ENCODE data around the gene RMRP.
A peak's percentile ranks its signal among the peaks of the same experiment; 100 is the strongest.
"Not testable (repeated sequence)": the region's sequence is repeated elsewhere in the genome, so short reads cannot be mapped to it uniquely, and the experiment has no call there.

The RMRP gene

DNA sequence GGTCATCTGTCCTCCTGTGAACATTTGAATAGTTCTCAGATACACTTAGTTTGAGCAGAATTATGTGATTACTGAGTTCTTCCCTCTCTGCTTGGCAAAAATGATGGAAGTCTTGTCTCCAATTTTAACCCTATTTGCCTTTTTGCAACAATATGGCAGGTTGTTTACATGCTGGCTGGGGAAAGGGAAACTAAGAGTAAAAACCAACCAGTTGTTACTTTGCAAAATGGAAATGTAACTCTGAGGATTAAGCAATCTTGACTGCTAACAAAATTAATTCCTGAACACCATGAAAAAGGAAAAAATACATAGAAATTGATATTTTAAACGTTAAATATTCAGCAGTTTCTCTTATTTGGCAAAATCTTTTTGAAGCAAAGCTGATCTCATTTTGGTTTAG lies 18.2 kb downstream of the RMRP start:
- no peaks in the 10 kb centered on the region for H3K27me3 ChIP-seq (replicated peaks in 2 of 5; ENCODE audit: control insufficient read depth in 4 of 5, insufficient read depth in 5 of 5, low read length in 4 of 5)
- no peak overlapping the region for H3K4me3 ChIP-seq (ENCODE audit: control insufficient read depth in 1 of 7, extremely low read depth in 1 of 7, insufficient read depth in 4 of 7, low read depth in 2 of 7, low read length in 6 of 7)
- H3K36me3 ChIP-seq (ENCODE audit: control insufficient read depth in 4 of 4, insufficient read depth in 4 of 4, low read length in 3 of 4): no peaks in the 10 kb centered on the region
- no CpG with 5 or more reads among the region's 1 CpG for WGBS (ENCODE audit: insufficient coverage)
- H3K27ac ChIP-seq (ENCODE audit: insufficient read depth in 1 of 2, low read depth in 1 of 2, low read length in 2 of 2, poor library complexity in 1 of 2, severe bottlenecking in 2 of 2): no peak overlapping the region
- peaks cover 0 to 2% (median 0%) of the 10 kb centered on the region in 5 experiments for H3K9me3 ChIP-seq (ENCODE audit: control extremely low read depth in 1 of 5, control insufficient read depth in 4 of 5, insufficient read depth in 2 of 5, low read depth in 1 of 5, low read length in 4 of 5)
- peaks cover 6 to 57% (median 31%) of the 10 kb centered on the region in 4 experiments for H3K4me1 ChIP-seq (ENCODE audit: control extremely low read depth in 1 of 4, control insufficient read depth in 4 of 4, insufficient read depth in 4 of 4, low read length in 3 of 4)
- POLR2A ChIA-PET: no interaction called here
- no peak for DNase-seq
- CTCF ChIA-PET: interaction anchor here (2.1 kb wide), 1 partner anchor 29 kb away, joined by 8 read pairs; no protein-coding TSS in a partner anchor

DNA sequence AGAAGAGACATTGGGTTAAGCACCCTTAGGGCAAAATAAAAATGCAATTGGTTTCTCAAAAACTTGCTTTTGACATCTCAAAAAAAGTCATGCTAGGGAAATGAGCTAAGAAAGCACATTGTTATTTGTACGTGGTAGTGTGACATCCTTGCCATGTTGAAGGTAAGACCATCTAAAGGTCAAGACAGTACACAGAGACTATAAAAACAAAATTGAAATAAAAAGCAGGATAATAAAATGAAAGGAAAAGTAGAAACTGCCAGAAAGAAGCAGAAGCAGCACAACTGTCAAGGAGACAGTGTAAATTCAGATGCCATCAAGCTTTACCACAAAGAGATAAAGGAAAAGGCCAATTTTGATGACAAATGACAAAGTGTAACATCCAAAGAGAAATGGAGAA lies 18.6 kb downstream of the RMRP start:
- H3K9me3 ChIP-seq (ENCODE audit: control extremely low read depth in 1 of 5, control insufficient read depth in 4 of 5, insufficient read depth in 2 of 5, low read depth in 1 of 5, low read length in 4 of 5); POLR2A ChIA-PET; H3K27me3 ChIP-seq (replicated peaks in 2 of 5; ENCODE audit: control insufficient read depth in 4 of 5, insufficient read depth in 5 of 5, low read length in 4 of 5); H3K27ac ChIP-seq (ENCODE audit: insufficient read depth in 1 of 2, low read depth in 1 of 2, low read length in 2 of 2, poor library complexity in 1 of 2, severe bottlenecking in 2 of 2); H3K36me3 ChIP-seq (ENCODE audit: control insufficient read depth in 4 of 4, insufficient read depth in 4 of 4, low read length in 3 of 4); DNase-seq: not testable (repeated sequence)
- no CpG with 5 or more reads among the region's 1 CpG for WGBS (ENCODE audit: insufficient coverage)
- peaks cover 6 to 54% (median 31%) of the 10 kb centered on the region in 4 experiments for H3K4me1 ChIP-seq (ENCODE audit: control extremely low read depth in 1 of 4, control insufficient read depth in 4 of 4, insufficient read depth in 4 of 4, low read length in 3 of 4)
- CTCF ChIA-PET: interaction anchor here (2.1 kb wide), 1 partner anchor 29 kb away, joined by 8 read pairs; no protein-coding TSS in a partner anchor
- H3K4me3 ChIP-seq (ENCODE audit: control insufficient read depth in 1 of 7, extremely low read depth in 1 of 7, insufficient read depth in 4 of 7, low read depth in 2 of 7, low read length in 6 of 7): peak overlapping the region in 1 of 7 experiments; percentile 40

DNA sequence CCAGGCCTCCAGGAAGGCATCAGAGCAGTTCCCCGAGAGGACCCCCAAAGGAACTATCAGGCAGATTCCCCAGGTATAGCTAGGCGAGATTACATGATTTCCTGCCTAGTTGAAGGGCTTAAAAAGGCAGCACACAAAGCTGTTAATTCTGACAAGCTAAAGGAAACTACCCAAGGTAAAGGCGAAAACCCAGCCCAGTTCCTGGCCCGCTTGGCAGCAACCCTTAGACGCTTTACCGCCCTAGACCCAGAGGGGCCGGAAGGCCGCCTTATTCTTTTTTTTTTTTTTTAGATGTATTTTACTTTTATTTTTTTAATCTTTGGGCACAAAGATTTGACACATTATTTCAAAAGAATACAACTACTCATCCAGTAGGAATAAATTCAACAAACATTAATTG lies 19.1 kb downstream of the RMRP start:
- CTCF ChIA-PET: interaction anchor here (1.1 to 2.1 kb wide), 4 partner anchors 13 to 28 kb away, joined by 3 to 8 read pairs (median 4); partner anchors contain the start of gene ARHGEF39
- 0% methylated on average over 1 of the region's 8 CpGs for WGBS (ENCODE audit: insufficient coverage)
- not testable (repeated sequence) for H3K36me3 ChIP-seq (ENCODE audit: control insufficient read depth in 4 of 4, insufficient read depth in 4 of 4, low read length in 3 of 4); H3K27ac ChIP-seq (ENCODE audit: insufficient read depth in 1 of 2, low read depth in 1 of 2, low read length in 2 of 2, poor library complexity in 1 of 2, severe bottlenecking in 2 of 2); H3K9me3 ChIP-seq (ENCODE audit: control extremely low read depth in 1 of 5, control insufficient read depth in 4 of 5, insufficient read depth in 2 of 5, low read depth in 1 of 5, low read length in 4 of 5); H3K27me3 ChIP-seq (replicated peaks in 2 of 5; ENCODE audit: control insufficient read depth in 4 of 5, insufficient read depth in 5 of 5, low read length in 4 of 5)
- peak in 2 of 3 donors; percentile 37 to 54 for DNase-seq
- peak overlapping the region in 1 of 7 experiments; percentile 25 for H3K4me3 ChIP-seq (ENCODE audit: control insufficient read depth in 1 of 7, extremely low read depth in 1 of 7, insufficient read depth in 4 of 7, low read depth in 2 of 7, low read length in 6 of 7)
- H3K4me1 ChIP-seq (ENCODE audit: control extremely low read depth in 1 of 4, control insufficient read depth in 4 of 4, insufficient read depth in 4 of 4, low read length in 3 of 4): peaks cover 6 to 54% (median 31%) of the 10 kb centered on the region in 4 experiments
- POLR2A ChIA-PET: interaction anchor here (0.7 kb wide), 1 partner anchor 25 kb away, joined by 4 read pairs; no protein-coding TSS in a partner anchor

DNA sequence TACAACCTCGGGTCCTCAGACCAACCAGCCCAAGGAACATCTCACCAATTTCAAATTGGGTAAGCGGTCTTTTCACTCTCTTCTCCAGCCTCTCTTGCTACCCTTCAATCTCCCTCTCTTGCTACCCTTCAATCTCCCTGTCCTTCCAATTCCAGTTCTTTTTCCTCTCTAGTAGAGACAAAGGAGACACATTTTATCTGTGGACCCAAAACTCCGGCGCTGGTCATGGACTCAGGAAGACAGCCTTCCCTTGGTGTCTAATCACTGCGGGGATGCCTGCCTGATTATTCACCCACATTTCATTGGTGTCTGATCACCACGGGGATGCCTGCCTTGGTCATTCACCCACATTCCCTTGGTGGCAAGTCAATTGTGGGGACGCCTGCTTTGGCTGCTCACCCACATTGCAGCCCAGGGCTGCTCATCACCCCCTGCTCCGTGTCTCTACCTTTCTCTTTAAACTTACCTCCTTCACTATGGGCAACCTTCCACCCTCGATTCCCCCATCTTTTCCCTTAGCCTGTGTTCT lies 20.3 kb downstream of the RMRP start:
- H3K36me3 ChIP-seq (ENCODE audit: control insufficient read depth in 4 of 4, insufficient read depth in 4 of 4, low read length in 3 of 4); H3K27me3 ChIP-seq (replicated peaks in 2 of 5; ENCODE audit: control insufficient read depth in 4 of 5, insufficient read depth in 5 of 5, low read length in 4 of 5); POLR2A ChIA-PET; H3K4me3 ChIP-seq (ENCODE audit: control insufficient read depth in 1 of 7, extremely low read depth in 1 of 7, insufficient read depth in 4 of 7, low read depth in 2 of 7, low read length in 6 of 7); H3K27ac ChIP-seq (ENCODE audit: insufficient read depth in 1 of 2, low read depth in 1 of 2, low read length in 2 of 2, poor library complexity in 1 of 2, severe bottlenecking in 2 of 2); DNase-seq; H3K9me3 ChIP-seq (ENCODE audit: control extremely low read depth in 1 of 5, control insufficient read depth in 4 of 5, insufficient read depth in 2 of 5, low read depth in 1 of 5, low read length in 4 of 5): not testable (repeated sequence)
- WGBS (ENCODE audit: insufficient coverage): 100% methylated on average over 7 of the region's 9 CpGs
- CTCF ChIA-PET: interaction anchor here (1.1 to 1.3 kb wide), 3 partner anchors 12 to 27 kb away, joined by 3 to 5 read pairs (median 3); partner anchors contain the start of gene ARHGEF39
- H3K4me1 ChIP-seq (ENCODE audit: control extremely low read depth in 1 of 4, control insufficient read depth in 4 of 4, insufficient read depth in 4 of 4, low read length in 3 of 4): peaks cover 6 to 54% (median 31%) of the 10 kb centered on the region in 4 experiments

DNA sequence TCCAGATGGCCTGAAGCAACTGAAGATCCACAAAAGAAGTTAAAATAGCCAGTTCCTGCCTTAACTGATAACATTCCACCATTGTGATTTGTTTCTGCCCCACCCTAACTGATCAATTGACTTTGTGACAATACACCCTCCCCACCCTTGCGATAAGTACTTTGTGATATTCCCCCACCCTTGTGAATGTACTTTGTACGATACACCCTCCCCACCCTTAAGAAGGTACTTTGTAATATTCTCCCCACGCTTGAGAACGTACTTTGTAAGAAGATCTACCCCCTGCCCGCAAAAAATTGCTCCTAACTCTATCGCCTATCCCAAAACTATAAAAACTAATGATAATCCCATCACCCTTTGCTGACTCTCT lies 21.0 kb downstream of the RMRP start:
- DNase-seq; H3K4me3 ChIP-seq (ENCODE audit: control insufficient read depth in 1 of 7, extremely low read depth in 1 of 7, insufficient read depth in 4 of 7, low read depth in 2 of 7, low read length in 6 of 7); POLR2A ChIA-PET; H3K36me3 ChIP-seq (ENCODE audit: control insufficient read depth in 4 of 4, insufficient read depth in 4 of 4, low read length in 3 of 4); H3K9me3 ChIP-seq (ENCODE audit: control extremely low read depth in 1 of 5, control insufficient read depth in 4 of 5, insufficient read depth in 2 of 5, low read depth in 1 of 5, low read length in 4 of 5); H3K27me3 ChIP-seq (replicated peaks in 2 of 5; ENCODE audit: control insufficient read depth in 4 of 5, insufficient read depth in 5 of 5, low read length in 4 of 5); H3K27ac ChIP-seq (ENCODE audit: insufficient read depth in 1 of 2, low read depth in 1 of 2, low read length in 2 of 2, poor library complexity in 1 of 2, severe bottlenecking in 2 of 2): not testable (repeated sequence)
- CTCF ChIA-PET: interaction anchor here (1.0 to 1.9 kb wide), 4 partner anchors 10 to 55 kb away, joined by 3 to 7 read pairs (median 3); no protein-coding TSS in a partner anchor
- WGBS (ENCODE audit: insufficient coverage): 100% methylated on average over 5 of the region's 6 CpGs
- H3K4me1 ChIP-seq (ENCODE audit: control extremely low read depth in 1 of 4, control insufficient read depth in 4 of 4, insufficient read depth in 4 of 4, low read length in 3 of 4): peaks cover 6 to 54% (median 31%) of the 10 kb centered on the region in 4 experiments

DNA sequence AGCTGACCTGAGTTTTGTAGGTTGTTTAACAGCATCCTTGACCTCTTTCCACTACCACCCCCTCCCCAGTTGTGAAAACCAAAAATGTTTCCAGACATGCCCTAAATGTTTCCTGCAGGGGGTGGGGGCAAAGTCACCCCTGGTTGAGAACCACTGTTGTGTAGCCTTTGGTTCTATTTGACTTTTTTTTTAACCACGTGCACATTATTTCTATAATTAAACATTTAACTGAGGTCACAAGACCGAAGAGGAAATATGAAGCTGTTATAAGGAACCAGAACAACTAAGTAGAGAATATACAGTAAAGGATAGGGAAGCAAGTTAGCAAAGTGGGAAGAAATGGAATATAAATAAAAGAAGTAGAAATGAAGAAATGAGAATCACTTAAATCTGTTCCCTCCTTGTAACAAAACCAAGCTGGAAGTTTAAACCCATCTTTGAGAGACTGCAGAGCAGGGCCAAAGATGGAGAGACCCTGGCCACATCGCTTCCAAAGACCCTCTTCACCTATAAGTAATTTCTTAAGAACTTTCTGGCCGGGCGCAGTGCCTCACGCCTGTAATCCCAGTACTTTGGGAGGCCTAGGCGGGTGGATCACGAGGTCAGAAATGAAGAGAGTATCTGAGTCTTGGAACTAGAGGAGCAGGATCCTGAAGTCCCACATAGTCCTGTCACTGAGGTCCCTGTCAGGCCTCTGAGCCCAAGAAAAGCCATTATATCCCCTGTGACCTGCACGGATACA lies 21.5 kb downstream of the RMRP start:
- peaks cover 6 to 49% (median 30%) of the 10 kb centered on the region in 4 experiments for H3K4me1 ChIP-seq (ENCODE audit: control extremely low read depth in 1 of 4, control insufficient read depth in 4 of 4, insufficient read depth in 4 of 4, low read length in 3 of 4)

DNA sequence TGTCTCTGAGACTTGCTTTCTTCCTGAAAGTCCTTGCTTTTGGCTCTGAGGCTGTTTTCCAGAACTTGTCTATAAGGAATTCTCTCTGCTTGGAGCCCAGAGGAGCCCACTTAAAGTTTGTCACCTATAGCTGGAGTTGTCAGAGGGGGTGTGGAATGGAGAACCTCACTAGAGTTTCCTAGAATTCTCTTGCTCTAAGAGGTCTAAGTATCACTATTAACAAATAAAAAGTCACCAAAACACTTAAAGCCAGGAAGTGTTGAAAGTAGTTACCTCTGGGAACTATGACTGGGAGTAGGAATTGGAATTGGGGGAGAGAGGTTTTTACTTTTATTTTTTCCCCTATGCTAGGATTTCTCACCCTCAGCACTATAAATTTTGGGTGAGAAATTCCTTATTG lies 22.1 kb downstream of the RMRP start:
- Histone ChIP-seq H3K4me1 (ENCODE audit: control extremely low read depth in 1 of 4, control insufficient read depth in 4 of 4, insufficient read depth in 4 of 4, low read length in 3 of 4) (peaks cover 6 to 45% (median 30%) of the 10 kb centered on the region in 4 experiments), H3K4me3 (ENCODE audit: control insufficient read depth in 1 of 7, extremely low read depth in 1 of 7, insufficient read depth in 4 of 7, low read depth in 2 of 7, low read length in 6 of 7) (no peak overlapping the region), H3K27me3 (replicated peaks in 2 of 5; ENCODE audit: control insufficient read depth in 4 of 5, insufficient read depth in 5 of 5, low read length in 4 of 5) (no peaks in the 10 kb centered on the region), H3K9me3 (ENCODE audit: control extremely low read depth in 1 of 5, control insufficient read depth in 4 of 5, insufficient read depth in 2 of 5, low read depth in 1 of 5, low read length in 4 of 5) (peaks cover 0 to 2% (median 0%) of the 10 kb centered on the region in 5 experiments), H3K36me3 (ENCODE audit: control insufficient read depth in 4 of 4, insufficient read depth in 4 of 4, low read length in 3 of 4) (no peaks in the 10 kb centered on the region), H3K27ac (ENCODE audit: insufficient read depth in 1 of 2, low read depth in 1 of 2, low read length in 2 of 2, poor library complexity in 1 of 2, severe bottlenecking in 2 of 2) (no peak overlapping the region)
- CTCF ChIA-PET: interaction anchor here (1.0 to 1.9 kb wide), 6 partner anchors 11 to 56 kb away, joined by 3 to 7 read pairs (median 3); no protein-coding TSS in a partner anchor
- POLR2A ChIA-PET: no interaction called here
- no peak for DNase-seq

More for the DNA sequence above, 21.5 kb downstream of the RMRP start:
- ChIA-PET POLR2A (no interaction called here), CTCF (interaction anchor here (1.0 to 1.9 kb wide), 5 partner anchors 11 to 56 kb away, joined by 3 to 7 read pairs (median 3); no protein-coding TSS in a partner anchor)
- H3K36me3 ChIP-seq (ENCODE audit: control insufficient read depth in 4 of 4, insufficient read depth in 4 of 4, low read length in 3 of 4): no peaks in the 10 kb centered on the region
- no peaks in the 10 kb centered on the region for H3K27me3 ChIP-seq (replicated peaks in 2 of 5; ENCODE audit: control insufficient read depth in 4 of 5, insufficient read depth in 5 of 5, low read length in 4 of 5)
- H3K9me3 ChIP-seq (ENCODE audit: control extremely low read depth in 1 of 5, control insufficient read depth in 4 of 5, insufficient read depth in 2 of 5, low read depth in 1 of 5, low read length in 4 of 5): peaks cover 0 to 2% (median 0%) of the 10 kb centered on the region in 5 experiments
- no peak overlapping the region for H3K27ac ChIP-seq (ENCODE audit: insufficient read depth in 1 of 2, low read depth in 1 of 2, low read length in 2 of 2, poor library complexity in 1 of 2, severe bottlenecking in 2 of 2)
- WGBS (ENCODE audit: insufficient coverage): 98% methylated on average over 5 of the region's 9 CpGs
- DNase-seq: peak in 1 of 3 donors; percentile 40
- peak overlapping the region in 1 of 7 experiments; percentile 3 for H3K4me3 ChIP-seq (ENCODE audit: control insufficient read depth in 1 of 7, extremely low read depth in 1 of 7, insufficient read depth in 4 of 7, low read depth in 2 of 7, low read length in 6 of 7)

Data from common myeloid progenitor, CD34-positive (primary cell).